Keratinocyte (primary cell): ENCODE results near the gene MAP7D2. TPM values are rescaled to one million over a fixed set of nuclear protein-coding genes. Genes with fewer than 3 reads are reported as not detected.

ENCODE experiments used
- DNase-seq: peaks from one replicate; pipeline ENCODE4 v3.0.0-alpha.2; 2011; ENCODE audit warnings: low read depth, missing footprints, low spot score
- FAIRE-seq: peaks from 2 replicates; lab custom pipeline; 2011; peaks lifted over from hg19 to GRCh38; lab: Jason Lieb, UNC
- H2AFZ ChIP-seq: 2 replicates; pipeline ENCODE4 v1.6.0; 2012; ENCODE audit warnings: low read length, control low read depth, inconsistent platforms; ENCODE audit not compliant: control insufficient read depth
- H3K27ac ChIP-seq: 2 replicates; pipeline ENCODE4 v1.5.1; 2011; ENCODE audit warnings: low read length; ENCODE audit not compliant: control insufficient read depth, insufficient read depth
- H3K27me3 ChIP-seq: 3 replicates; pipeline ENCODE4 v1.6.0; 2011; ENCODE audit warnings: low read length; ENCODE audit not compliant: control insufficient read depth, insufficient read depth; ENCODE audit errors: extremely low read depth
- H3K36me3 ChIP-seq, 2 experiments: 2 replicates in 1 of 2; 3 replicates in 1 of 2; pipeline ENCODE4 v1.5.1; 2011; ENCODE audit warnings: low read length in 2 of 2, mild to moderate bottlenecking in 1 of 2; ENCODE audit not compliant: control insufficient read depth in 2 of 2, insufficient read depth in 2 of 2; ENCODE audit errors: extremely low read depth in 1 of 2
- H3K4me1 ChIP-seq: 3 replicates; pipeline ENCODE4 v1.5.1; 2011; ENCODE audit warnings: low read length; ENCODE audit not compliant: control insufficient read depth, insufficient read depth; ENCODE audit errors: extremely low read depth
- H3K4me2 ChIP-seq: 3 replicates; pipeline ENCODE4 v1.6.0; 2011; ENCODE audit warnings: low read depth, low read length; ENCODE audit not compliant: control insufficient read depth, insufficient read depth; ENCODE audit errors: extremely low read depth
- H3K4me3 ChIP-seq, 3 experiments: fragments of 200-600 bp in 1 of 3; sonication (generic) in 1 of 3; 2 replicates in 2 of 3; 3 replicates in 1 of 3; pipeline ENCODE4 v1.5.1; 2011 to 2016; ENCODE audit warnings: low read length in 3 of 3, mild to moderate bottlenecking in 3 of 3, control low read depth in 2 of 3, inconsistent platforms in 1 of 3, low read depth in 1 of 3, mixed read lengths in 1 of 3, mixed run types in 1 of 3, moderate library complexity in 1 of 3; ENCODE audit not compliant: control insufficient read depth in 2 of 3, insufficient read depth in 2 of 3; ENCODE audit errors: extremely low read depth in 1 of 3
- H3K79me2 ChIP-seq: 2 replicates; pipeline ENCODE4 v1.6.0; 2012; ENCODE audit warnings: low read length; ENCODE audit not compliant: control insufficient read depth, insufficient read depth
- H3K9ac ChIP-seq: 3 replicates; pipeline ENCODE4 v1.6.0; 2011; ENCODE audit warnings: low read length; ENCODE audit not compliant: control insufficient read depth, insufficient read depth; ENCODE audit errors: extremely low read depth
- H3K9me1 ChIP-seq: 3 replicates; pipeline ENCODE4 v1.6.0; 2011; ENCODE audit warnings: low read length; ENCODE audit not compliant: control insufficient read depth, insufficient read depth; ENCODE audit errors: extremely low read depth
- H3K9me3 ChIP-seq: 2 replicates; pipeline ENCODE4 v1.5.1; 2012; ENCODE audit warnings: low read depth, low read length; ENCODE audit not compliant: control insufficient read depth
- H4K20me1 ChIP-seq: 3 replicates; pipeline ENCODE4 v1.6.0; 2011; ENCODE audit warnings: low read length; ENCODE audit not compliant: control insufficient read depth, insufficient read depth; ENCODE audit errors: extremely low read depth
- EZH2 ChIP-seq: IDR thresholded peaks from one replicate; pipeline ENCODE4 v1.6.1; 2012; ENCODE audit warnings: inconsistent platforms, mild to moderate bottlenecking, low read length, moderate library complexity
- dilution Hi-C: fragments of 300-500 bp; cut with MboI; formaldehyde crosslinking; loops from one replicate; pipeline ENCODE4 v1.7.0; 2020; ENCODE audit warnings: low sequenced_read_pairs; ENCODE audit not compliant: extremely low pct_ligation_motif_present
- polyA plus RNA-seq, 5 experiments: library from polyadenylated mRNA; depleted of rRNA in 3 of 5; stranded (reverse) in 3 of 5; stranded (forward) in 1 of 5; unstranded in 1 of 5; fragments of >200 nt; gene quantifications; 1 replicate in 1 of 5; 2 replicates in 3 of 5; 3 replicates in 1 of 5; pipeline versions ENCODE4 v1.2.1 to v1.2.3, GENCODE V29; 2011 to 2012; ENCODE audit warnings: missing spikeins in 2 of 5, low read depth in 1 of 5, low replicate concordance in 1 of 5
- TF ChIP-seq, protein P1 (sequence below), 3 experiments: IDR thresholded peaks in 1 of 3; conservative IDR thresholded peaks in 1 of 3; optimal IDR thresholded peaks in 1 of 3; 2 replicates in 2 of 3; 3 replicates in 1 of 3; pipeline versions ENCODE3 to v1.5.1; 2011; ENCODE audit warnings: low read length in 3 of 3, mild to moderate bottlenecking in 3 of 3, moderate library complexity in 2 of 3, control low read depth in 1 of 3, inconsistent platforms in 1 of 3; ENCODE audit not compliant: insufficient read depth in 2 of 3; ENCODE audit errors: extremely low read depth in 1 of 3

The MAP7D2 gene
- polyA plus RNA-seq, 1 donor (not counting 4 experiments of a cell fraction or from before 2014, with no cell fraction given), result 0.76 TPM

DNA sequence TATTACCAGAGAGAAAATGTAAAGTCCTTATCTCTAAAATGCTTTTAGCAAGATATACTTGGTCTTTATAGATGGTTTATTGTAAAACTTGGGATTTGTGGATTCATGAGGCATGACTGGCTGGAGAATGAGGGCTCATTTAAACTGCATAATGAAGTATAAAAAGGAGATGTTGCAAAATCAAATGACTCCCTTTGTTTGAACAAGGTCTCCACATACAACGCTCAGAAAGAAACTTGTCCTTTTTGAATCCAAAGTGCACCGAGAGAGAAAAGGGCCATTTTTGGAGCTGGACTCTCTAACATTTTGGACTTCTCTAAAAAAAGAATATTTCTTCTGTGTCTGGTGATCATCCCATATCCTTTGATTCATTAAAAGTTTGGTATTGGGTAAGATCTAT is 32.6 kb upstream of the MAP7D2 start:
- Histone ChIP-seq H3K36me3 (no peaks in the 10 kb centered on the region), H3K9me1 (no peaks in the 10 kb centered on the region), H2AFZ (no peak overlapping the region), H3K79me2 (no peaks in the 10 kb centered on the region), H3K9ac (no peak overlapping the region), H3K4me1 (peaks cover 4% of the 10 kb centered on the region), H3K4me2 (no peak overlapping the region), H3K9me3 (no peaks in the 10 kb centered on the region), H3K27ac (no peak overlapping the region), H3K27me3 (no peaks in the 10 kb centered on the region), H3K4me3 (no peak overlapping the region), H4K20me1 (no peaks in the 10 kb centered on the region)
- FAIRE-seq, result no peak
- TF ChIP-seq EZH2, result no peak
- TF ChIP-seq, protein P1, sequence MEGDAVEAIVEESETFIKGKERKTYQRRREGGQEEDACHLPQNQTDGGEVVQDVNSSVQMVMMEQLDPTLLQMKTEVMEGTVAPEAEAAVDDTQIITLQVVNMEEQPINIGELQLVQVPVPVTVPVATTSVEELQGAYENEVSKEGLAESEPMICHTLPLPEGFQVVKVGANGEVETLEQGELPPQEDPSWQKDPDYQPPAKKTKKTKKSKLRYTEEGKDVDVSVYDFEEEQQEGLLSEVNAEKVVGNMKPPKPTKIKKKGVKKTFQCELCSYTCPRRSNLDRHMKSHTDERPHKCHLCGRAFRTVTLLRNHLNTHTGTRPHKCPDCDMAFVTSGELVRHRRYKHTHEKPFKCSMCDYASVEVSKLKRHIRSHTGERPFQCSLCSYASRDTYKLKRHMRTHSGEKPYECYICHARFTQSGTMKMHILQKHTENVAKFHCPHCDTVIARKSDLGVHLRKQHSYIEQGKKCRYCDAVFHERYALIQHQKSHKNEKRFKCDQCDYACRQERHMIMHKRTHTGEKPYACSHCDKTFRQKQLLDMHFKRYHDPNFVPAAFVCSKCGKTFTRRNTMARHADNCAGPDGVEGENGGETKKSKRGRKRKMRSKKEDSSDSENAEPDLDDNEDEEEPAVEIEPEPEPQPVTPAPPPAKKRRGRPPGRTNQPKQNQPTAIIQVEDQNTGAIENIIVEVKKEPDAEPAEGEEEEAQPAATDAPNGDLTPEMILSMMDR (optimal IDR thresholded peaks at IDR 0.05 in 1 of 3, IDR thresholded peaks at IDR 0.05 in 1 of 3, conservative IDR thresholded peaks at IDR 0.05 in 1 of 3; ENCODE audit: extremely low read depth in 1 of 3, insufficient read depth in 2 of 3, low read length in 3 of 3), result no peak
- dilution Hi-C loops, result no loop called here
- DNase-seq, result no peak

DNA sequence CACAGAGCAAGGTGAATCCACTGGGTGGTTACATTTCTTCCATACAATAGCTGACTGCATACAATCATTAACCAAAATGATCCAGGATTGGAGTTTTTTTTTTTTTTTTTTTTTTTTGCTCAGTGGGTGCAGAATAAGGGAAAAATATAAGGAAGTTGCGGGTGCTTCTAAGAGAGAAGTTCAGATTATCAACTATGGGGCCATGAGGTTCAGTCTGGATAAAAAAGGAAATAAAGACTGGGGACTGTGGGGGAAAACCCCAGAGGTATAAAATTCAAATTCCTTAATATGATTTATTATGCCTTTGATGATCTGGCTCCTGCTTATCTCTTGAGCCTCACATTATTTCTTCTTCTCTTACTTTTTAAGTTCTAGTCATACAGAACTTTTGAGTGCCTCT is 30.9 kb upstream of the MAP7D2 start:
- Histone ChIP-seq H4K20me1 (no peaks in the 10 kb centered on the region), H3K27ac (no peak overlapping the region), H3K36me3 (no peaks in the 10 kb centered on the region), H3K27me3 (no peaks in the 10 kb centered on the region), H2AFZ (no peak overlapping the region), H3K9ac (no peak overlapping the region), H3K9me3 (no peaks in the 10 kb centered on the region), H3K4me3 (no peak overlapping the region), H3K4me1 (peaks cover 4% of the 10 kb centered on the region), H3K79me2 (no peaks in the 10 kb centered on the region), H3K9me1 (no peaks in the 10 kb centered on the region), H3K4me2 (no peak overlapping the region)
- TF ChIP-seq EZH2, result no peak
- TF ChIP-seq, protein P1 (optimal IDR thresholded peaks at IDR 0.05 in 1 of 3, IDR thresholded peaks at IDR 0.05 in 1 of 3, conservative IDR thresholded peaks at IDR 0.05 in 1 of 3; ENCODE audit: extremely low read depth in 1 of 3, insufficient read depth in 2 of 3, low read length in 3 of 3), result no peak
- FAIRE-seq, result no peak
- dilution Hi-C loops, result no loop called here
- no peak for DNase-seq
